Hepatocyte (in vitro differentiated cells): ENCODE data around the gene SCRN2. TPM values are rescaled to one million over a fixed set of nuclear protein-coding genes. Genes with fewer than 3 reads are reported as not detected.

Experiments
- DNase-seq: peaks from one replicate; pipeline ENCODE4 v3.0.0-alpha.2; 2016; ENCODE audit warnings: low spot score
- H2AFZ ChIP-seq: fragments of 200-600 bp; sonication (generic); 2 replicates; pipeline ENCODE4 v1.6.0; 2016; ENCODE audit warnings: antibody characterized with exemption, mild to moderate bottlenecking
- H3K27ac ChIP-seq: fragments of 200-600 bp; sonication (generic); 2 replicates; pipeline ENCODE4 v1.5.1; 2016; ENCODE audit warnings: mild to moderate bottlenecking
- H3K27me3 ChIP-seq: fragments of 200-600 bp; sonication (generic); 2 replicates; pipeline ENCODE4 v1.6.1; 2016
- H3K36me3 ChIP-seq: fragments of 200-600 bp; sonication (generic); replicated peaks from 2 replicates; pipeline ENCODE4 v1.5.1; 2016; ENCODE audit warnings: low read depth; ENCODE audit not compliant: insufficient read depth
- H3K4me1 ChIP-seq: fragments of 200-600 bp; sonication (generic); 2 replicates; pipeline ENCODE4 v1.5.1; 2016; ENCODE audit warnings: mild to moderate bottlenecking, moderate library complexity; ENCODE audit not compliant: insufficient read depth
- H3K4me2 ChIP-seq: fragments of 200-600 bp; sonication (generic); 2 replicates; pipeline ENCODE4 v1.6.0; 2016
- H3K4me3 ChIP-seq: fragments of 200-600 bp; sonication (generic); 2 replicates; pipeline ENCODE4 v1.5.1; 2016; ENCODE audit warnings: mild to moderate bottlenecking
- H3K79me2 ChIP-seq: fragments of 200-600 bp; sonication (generic); 2 replicates; pipeline ENCODE4 v1.6.0; 2017; ENCODE audit warnings: mild to moderate bottlenecking
- H3K9me2 ChIP-seq: fragments of 200-600 bp; sonication (generic); replicated peaks from 2 replicates; pipeline ENCODE4 v1.6.0; 2017; ENCODE audit warnings: mild to moderate bottlenecking; ENCODE audit not compliant: insufficient read depth
- H3K9me3 ChIP-seq: fragments of 200-600 bp; sonication (generic); 2 replicates; pipeline ENCODE4 v1.5.1; 2016; ENCODE audit warnings: low read depth, mild to moderate bottlenecking
- H4K20me1 ChIP-seq: fragments of 200-600 bp; sonication (generic); 2 replicates; pipeline ENCODE4 v1.6.0; 2016; ENCODE audit warnings: mild to moderate bottlenecking; ENCODE audit not compliant: insufficient read depth, poor library complexity, severe bottlenecking
- CTCF ChIP-seq: fragments of 200-600 bp; sonication (generic); IDR thresholded peaks from 2 replicates; pipeline ENCODE4 v1.5.1; 2016; ENCODE audit warnings: antibody characterized with exemption, mild to moderate bottlenecking; ENCODE audit not compliant: poor library complexity
- EZH2 ChIP-seq: fragments of 200-600 bp; sonication (generic); IDR thresholded peaks from 2 replicates; pipeline ENCODE4 v1.6.1; 2016; ENCODE audit warnings: antibody characterized with exemption, mild to moderate bottlenecking, borderline replicate concordance
- EZH2phosphoT487 ChIP-seq: fragments of 200-600 bp; sonication (generic); IDR thresholded peaks from one replicate; pipeline ENCODE4 v1.6.1; 2018; ENCODE audit warnings: antibody characterized with exemption, mild to moderate bottlenecking, low read depth, moderate library complexity; ENCODE audit not compliant: unreplicated experiment, severe bottlenecking
- WGBS: methylation state at CpG from one replicate; pipeline ENCODE4 v1.1.6; 2016; ENCODE audit warnings: low lambda C conversion rate; ENCODE audit errors: missing lambda C conversion rate; 5-methylcytosine and 5-hydroxymethylcytosine counted together
- polyA plus RNA-seq: library from polyadenylated mRNA; unstranded; fragments of >200 nt; fragmentation: Nextera tagmentation; extraction: Ambion mirVana; gene quantifications from 2 replicates; pipeline ENCODE4 v1.2.1, GENCODE V29; 2016
- total RNA-seq: library from RNA; depleted of rRNA; stranded (reverse); fragments of >200 nt; gene quantifications from 2 replicates; pipeline ENCODE4 v1.2.3, GENCODE V29; 2014

Gene SCRN2
- total and polyA plus RNA-seq, 2 experiments from 2014 or later = 35.3 to 59.8 TPM

GRCh38 chr17:47857551-47858455 lies 16.7 kb upstream of the SCRN2 start:
- Histone ChIP-seq H3K36me3 (no peaks in the 10 kb centered on the region), H3K4me2 (no peak overlapping the region), H3K79me2 (no peaks in the 10 kb centered on the region), H3K27ac (no peak overlapping the region), H3K9me2 (no peaks in the 10 kb centered on the region), H3K27me3 (peaks cover 41% of the 10 kb centered on the region), H2AFZ (no peak overlapping the region), H3K4me1 (peaks cover 3% of the 10 kb centered on the region), H4K20me1 (no peaks in the 10 kb centered on the region), H3K9me3 (no peaks in the 10 kb centered on the region), H3K4me3 (no peak overlapping the region)
- no peak for DNase-seq
- WGBS = 77% methylated on average over 8 of the region's 16 CpGs
- TF ChIP-seq EZH2phosphoT487 = no peak
- TF ChIP-seq CTCF = no peak
- no peak for TF ChIP-seq EZH2

DNA sequence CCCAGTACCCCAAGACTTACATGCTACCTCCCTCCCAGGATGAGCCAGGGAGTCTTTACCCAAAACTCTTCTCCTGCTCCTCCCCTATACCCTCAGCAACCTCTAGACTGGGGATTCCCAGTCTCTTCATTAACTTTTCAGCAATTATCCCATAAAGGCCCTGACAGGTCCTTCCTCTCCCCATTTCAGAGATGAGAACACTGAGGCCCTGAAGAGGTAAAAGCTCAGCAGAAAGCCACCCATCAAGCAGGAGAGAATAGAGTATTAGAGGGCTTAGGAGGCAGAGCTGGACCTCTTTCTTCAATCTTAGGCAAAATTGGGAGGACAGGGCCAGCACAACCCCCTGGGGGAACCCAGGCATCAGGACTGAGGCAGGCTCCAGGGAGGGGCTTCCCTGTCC lies 15.8 kb upstream of the SCRN2 start:
- no peak overlapping the region for H3K4me2 ChIP-seq
- H3K9me2 ChIP-seq = no peaks in the 10 kb centered on the region
- no peaks in the 10 kb centered on the region for H3K9me3 ChIP-seq
- no peak overlapping the region for H2AFZ ChIP-seq
- H3K27ac ChIP-seq = no peak overlapping the region
- no peak overlapping the region for H3K4me3 ChIP-seq
- no peaks in the 10 kb centered on the region for H4K20me1 ChIP-seq
- TF ChIP-seq EZH2 = no peak
- TF ChIP-seq EZH2phosphoT487 = no peak
- no peak for TF ChIP-seq CTCF
- DNase-seq = no peak
- H3K27me3 ChIP-seq = peaks cover 51% of the 10 kb centered on the region
- no peaks in the 10 kb centered on the region for H3K36me3 ChIP-seq
- H3K79me2 ChIP-seq = no peaks in the 10 kb centered on the region
- H3K4me1 ChIP-seq = no peaks in the 10 kb centered on the region

GRCh38 chr17:47855737-47856136 lies 14.7 kb upstream of the SCRN2 start:
- TF ChIP-seq EZH2phosphoT487 = no peak
- no peak for TF ChIP-seq CTCF
- TF ChIP-seq EZH2 = no peak
- Histone ChIP-seq H3K9me2 (no peaks in the 10 kb centered on the region), H3K27me3 (peaks cover 53% of the 10 kb centered on the region), H3K79me2 (no peaks in the 10 kb centered on the region), H3K9me3 (no peaks in the 10 kb centered on the region), H4K20me1 (no peaks in the 10 kb centered on the region), H3K4me2 (no peak overlapping the region), H3K4me3 (no peak overlapping the region), H2AFZ (no peak overlapping the region), H3K36me3 (no peaks in the 10 kb centered on the region), H3K4me1 (peaks cover 5% of the 10 kb centered on the region), H3K27ac (no peak overlapping the region)
- no peak for DNase-seq
- 37% methylated on average over 3 of the region's 3 CpGs for WGBS
